A549 treated with Hydrocortisone at 1 μM for 4 hours (cell line): ENCODE results near the gene ANKRD62. TPM values are rescaled to one million over a fixed set of nuclear protein-coding genes. Genes with fewer than 3 reads are reported as not detected.

ENCODE experiments used
- total RNA-seq: library from RNA; stranded (reverse); fragments of 200-300 nt; extraction: Qiagen RNA extraction; gene quantifications from 5 replicates; pipeline ENCODE4 v1.2.3, GENCODE V29; 2022

The ANKRD62 gene
- total RNA-seq: not detected in 5 replicates

DNA sequence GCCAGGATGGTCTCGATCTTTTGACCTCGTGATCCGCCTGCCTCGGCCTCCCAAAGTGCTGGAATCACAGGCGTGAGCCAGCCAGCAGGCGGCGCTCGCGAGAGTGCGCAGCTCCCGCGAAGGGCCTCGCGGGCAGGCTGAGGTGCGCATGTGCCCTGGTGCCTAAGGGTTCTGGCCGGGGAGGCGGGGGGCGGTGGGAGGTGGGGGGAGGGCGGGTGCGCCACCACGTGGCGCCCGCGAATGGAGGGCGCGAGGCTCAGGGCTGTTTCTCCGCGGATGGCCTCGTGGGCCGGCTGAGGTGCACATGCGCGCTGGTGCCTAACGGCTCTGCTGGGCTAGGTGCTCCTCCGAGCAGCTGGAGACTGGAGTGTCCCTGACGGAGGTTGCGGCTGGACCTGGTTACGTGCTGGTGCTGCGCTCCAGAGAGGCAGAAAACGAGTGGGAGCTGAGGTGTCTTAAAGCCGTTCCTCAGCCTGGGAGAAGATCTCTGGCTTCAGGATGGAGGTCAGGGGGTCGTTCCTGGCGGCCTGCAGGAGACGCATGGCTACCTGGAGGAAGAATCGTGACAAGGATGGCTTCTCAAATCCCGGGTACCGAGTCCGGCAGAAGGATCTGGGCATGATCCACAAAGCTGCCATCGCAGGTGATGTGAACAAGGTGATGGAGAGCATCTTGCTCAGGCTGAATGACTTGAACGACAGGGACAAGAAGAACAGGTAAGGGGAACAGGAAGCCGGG lies at the start of gene ANKRD62:
Gene ANKRD62, plus strand, starts transcription at position 324 of the 738 bp plus-strand sequence. Its CDS starts 175 bp downstream, at position 499.

Other genes with a start within 250 kb of the ANKRD62 start
- 39.0 to 49.4 TPM (median 41.2 TPM) in 5 replicates for gene CHMP1B, start 242.4 kb upstream of the ANKRD62 start, total RNA-seq
- 16.1 to 22.8 TPM (median 21.7 TPM) in 5 replicates for gene MPPE1, start 185.5 kb upstream of the ANKRD62 start, total RNA-seq
- gene IMPA2, start 112.3 kb upstream of the ANKRD62 start, total RNA-seq: 79.7 to 99.1 TPM (median 93.6 TPM) in 5 replicates
- gene CIDEA, start 160.5 kb downstream of the ANKRD62 start, total RNA-seq: not detected in 5 replicates
- gene TUBB6, start 214.4 kb downstream of the ANKRD62 start, total RNA-seq: 191 to 219 TPM (median 200 TPM) in 5 replicates